Right atrium auricular region (tissue), 2 donors: ENCODE data around the gene UNC5B. TPM values are rescaled to one million over a fixed set of nuclear protein-coding genes. Genes with fewer than 3 reads are reported as not detected.
"Not testable (repeated sequence)": the region's sequence is repeated elsewhere in the genome, so short reads cannot be mapped to it uniquely, and the experiment has no call there.

ENCODE experiments used
- DNase-seq: peaks from one replicate; pipeline ENCODE4 v3.0.0-alpha.2; 2019; ENCODE audit warnings: low spot score
- H3K27ac ChIP-seq, 2 donors: fragments of 200-600 bp; sonication (generic); 1 replicate in 1 of 2; 2 replicates in 1 of 2; pipeline ENCODE4 v1.5.1; 2016 to 2019
- H3K27me3 ChIP-seq, 2 donors: fragments of 200-600 bp; sonication (generic); one replicate each; pipeline versions ENCODE4 v1.5.1 to v1.6.0; 2017 to 2019
- H3K36me3 ChIP-seq: fragments of 200-600 bp; sonication (generic); one replicate; pipeline ENCODE4 v1.5.1; 2016
- H3K4me1 ChIP-seq, 2 donors: fragments of 200-600 bp; sonication (generic); one replicate each; pipeline versions ENCODE4 v1.5.1 to v1.6.0; 2017 to 2019
- H3K4me3 ChIP-seq, 2 donors: fragments of 200-600 bp; sonication (generic); 1 replicate in 1 of 2; 2 replicates in 1 of 2; pipeline ENCODE4 v1.5.1; 2017 to 2019; ENCODE audit warnings: mild to moderate bottlenecking in 1 of 2, moderate library complexity in 1 of 2
- H3K9me3 ChIP-seq, 2 donors: fragments of 200-600 bp; sonication (generic); one replicate each; pipeline ENCODE4 v1.5.1; 2019
- CTCF ChIP-seq, 2 donors: fragments of 200-600 bp; sonication (generic); IDR thresholded peaks; one replicate each; pipeline ENCODE4 v1.5.1; 2019; ENCODE audit warnings: antibody characterized with exemption in 2 of 2
- total RNA-seq, 2 donors: library from RNA; depleted of rRNA; stranded (reverse); fragments of >200 nt; gene quantifications; one replicate each; pipeline ENCODE4 v1.1.0, GENCODE V29; 2016

Gene UNC5B
- total RNA-seq, 2 donors from 2014 or later: 10.9 to 29.2 TPM

GRCh38 chr10:71272056-71272771 lies 59.8 kb downstream of the UNC5B start:
- no peak for DNase-seq
- Histone ChIP-seq H3K27ac (no peak overlapping the region), H3K27me3 (no peaks in the 10 kb centered on the region), H3K9me3 (no peaks in the 10 kb centered on the region), H3K4me3 (no peak overlapping the region), H3K36me3 (no peaks in the 10 kb centered on the region), H3K4me1 (peaks cover 0 to 52% of the 10 kb centered on the region in 2 donors)
- no peak for TF ChIP-seq CTCF (IDR thresholded peaks at IDR 0.05)

GRCh38 chr10:71272974-71273373 lies 60.6 kb downstream of the UNC5B start:
- not testable (repeated sequence) for H3K9me3 ChIP-seq, H3K4me3 ChIP-seq, DNase-seq, H3K36me3 ChIP-seq, H3K27me3 ChIP-seq, H3K27ac ChIP-seq
- H3K4me1 ChIP-seq: peaks cover 0 to 44% of the 10 kb centered on the region in 2 donors

- DNase-seq: no peak
- H3K27me3 ChIP-seq: no peaks in the 10 kb centered on the region
- H3K4me3 ChIP-seq: no peak overlapping the region
- no peaks in the 10 kb centered on the region for H3K9me3 ChIP-seq
- no peak for TF ChIP-seq CTCF (IDR thresholded peaks at IDR 0.05)
- H3K36me3 ChIP-seq: no peaks in the 10 kb centered on the region
- no peak overlapping the region for H3K27ac ChIP-seq
- peaks cover 0 to 40% of the 10 kb centered on the region in 2 donors for H3K4me1 ChIP-seq
These were observed 61.1 kb downstream of the UNC5B start for GRCh38 chr10:71273506-71273905.

GRCh38 chr10:71274901-71275796 lies 62.8 kb downstream of the UNC5B start:
- H3K36me3 ChIP-seq: no peaks in the 10 kb centered on the region
- no peaks in the 10 kb centered on the region for H3K9me3 ChIP-seq
- no peak overlapping the region for H3K4me3 ChIP-seq
- TF ChIP-seq CTCF (IDR thresholded peaks at IDR 0.05): no peak
- H3K4me1 ChIP-seq: peaks cover 0 to 36% of the 10 kb centered on the region in 2 donors
- H3K27me3 ChIP-seq: no peaks in the 10 kb centered on the region
- no peak overlapping the region for H3K27ac ChIP-seq
- DNase-seq: no peak

GRCh38 chr10:71276873-71277272 lies 64.5 kb downstream of the UNC5B start:
- Histone ChIP-seq H3K9me3 (no peaks in the 10 kb centered on the region), H3K4me1 (peaks cover 0 to 28% of the 10 kb centered on the region in 2 donors), H3K27ac (no peak overlapping the region), H3K27me3 (no peaks in the 10 kb centered on the region), H3K4me3 (no peak overlapping the region), H3K36me3 (no peaks in the 10 kb centered on the region)
- no peak for DNase-seq
- no peak for TF ChIP-seq CTCF (IDR thresholded peaks at IDR 0.05)
